K562 treated with DMSO at 1 percent for 12 hours (cell line): Measurements from ENCODE around the gene TMED8. TPM values are rescaled to one million over a fixed set of nuclear protein-coding genes. Genes with fewer than 3 reads are reported as not detected.

Source experiments
- total RNA-seq: library from RNA; unstranded; fragments of 300-600 nt; gene quantifications from 2 replicates; pipeline ENCODE4 v1.2.3, GENCODE V29; 2022; ENCODE audit not compliant: insufficient read depth

TMED8 gene
- 2.0 and 8.6 TPM in 2 replicates for total RNA-seq

DNA sequence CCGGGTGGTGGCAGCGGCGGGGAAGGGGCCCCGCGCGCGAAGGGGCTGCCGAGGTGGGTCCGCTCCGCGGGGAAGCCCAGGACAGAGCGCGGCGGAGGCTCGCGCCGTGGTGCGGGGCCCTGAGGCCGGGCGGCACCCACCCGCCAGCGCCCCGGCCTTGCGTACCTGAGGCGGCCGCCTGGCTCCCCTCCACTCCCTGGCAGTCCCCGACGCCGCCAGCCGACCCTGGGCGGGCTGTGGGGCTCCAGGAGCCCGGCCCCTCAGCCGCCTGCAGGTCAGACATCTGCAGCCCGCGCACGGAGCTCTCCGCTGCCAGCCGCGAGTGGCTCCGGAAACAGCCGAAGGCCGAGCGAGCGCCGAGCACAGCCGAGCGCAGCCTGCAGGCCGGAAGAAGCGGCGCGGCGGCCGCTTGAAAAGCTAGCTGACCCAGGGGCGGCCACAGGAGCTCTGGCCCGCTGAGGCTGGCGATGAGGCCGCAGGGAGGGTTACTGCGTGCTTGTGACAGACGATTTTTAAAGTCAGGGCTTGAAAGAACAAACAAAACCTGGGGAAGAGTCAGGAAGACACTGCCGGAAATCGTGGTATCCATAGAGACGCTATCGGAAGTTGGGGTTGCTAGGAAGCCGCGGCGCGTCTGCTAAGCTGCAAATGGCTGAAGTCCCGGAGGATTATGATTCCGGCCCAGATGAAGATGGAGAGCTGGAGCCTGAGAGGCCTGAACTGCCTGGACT is at the start of gene TMED8, which contains the start of gene SAMD15:
Gene TMED8, minus strand, starts transcription at position 324 of the 731 bp plus-strand sequence. Its CDS starts 41 bp downstream, at position 283.
Gene SAMD15, plus strand, starts transcription at position 609 of the 731 bp plus-strand sequence. Its CDS starts 40 bp downstream, at position 649.

GRCh38 chr14:77423423-77423822 is 46.5 kb upstream of the TMED8 start, which contains the start of gene NOXRED1:
NOXRED1 (minus strand) TSS chr14:77423523; CDS start chr14:77422889, 634 bp downstream.

DNA sequence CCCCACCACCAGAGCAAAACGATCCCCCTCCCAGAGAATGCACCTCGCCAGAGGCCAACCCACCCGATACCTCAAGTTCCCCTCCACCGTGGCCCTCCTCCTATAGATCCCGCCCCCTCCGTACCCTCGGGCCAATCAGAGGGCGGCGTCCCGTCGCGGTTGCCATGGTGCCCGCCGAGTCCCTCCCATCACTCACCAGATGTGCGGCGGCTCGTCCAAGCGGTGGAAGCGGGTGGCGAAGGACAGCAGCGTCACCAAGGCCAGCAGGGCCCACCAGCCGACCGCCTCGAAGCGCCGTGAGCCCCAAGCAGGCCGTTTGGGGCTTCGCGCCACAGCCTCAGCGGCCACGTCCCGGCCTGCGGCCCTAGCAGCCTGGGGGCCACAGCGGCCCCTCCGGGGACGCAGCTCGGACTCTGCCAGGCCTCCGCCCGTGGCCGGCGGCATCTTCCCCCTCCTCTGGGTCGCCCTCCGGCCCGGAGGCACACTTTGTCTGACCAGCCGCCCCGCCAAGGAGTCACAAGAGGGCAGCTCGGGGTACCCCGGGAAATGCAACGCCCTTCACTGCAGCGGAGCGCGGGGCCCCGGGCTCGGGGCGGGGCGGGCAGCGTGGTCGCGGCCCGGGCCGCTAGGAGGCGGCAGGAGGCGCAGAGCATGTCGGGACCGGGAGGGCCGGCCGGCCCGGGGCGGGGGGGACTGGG is 56.5 kb downstream of the TMED8 start, which contains the start of gene POMT2:
Gene POMT2, minus strand, starts transcription at position 646 of the 698 bp plus-strand sequence. Its CDS starts 202 bp downstream, at position 444.

Other genes starting within 250 kb of the TMED8 start
- not detected in 2 replicates for gene ZDHHC22, start 235.3 kb downstream of the TMED8 start, total RNA-seq
- gene TMEM63C, start 195.3 kb downstream of the TMED8 start, total RNA-seq = not detected in 2 replicates
- gene NGB, start 105.9 kb downstream of the TMED8 start, total RNA-seq = not detected in 2 replicates
- gene POMT2, start 56.2 kb downstream of the TMED8 start, total RNA-seq = 4.8 and 6.9 TPM in 2 replicates
- gene GSTZ1, start 56.1 kb downstream of the TMED8 start, total RNA-seq = 25.9 and 37.0 TPM in 2 replicates
- gene SAMD15, start 285 bp upstream of the TMED8 start, total RNA-seq = 0.48 TPM in 1 of 2 replicates, not detected in the other
- gene NOXRED1, start 46.4 kb upstream of the TMED8 start, total RNA-seq = not detected in 2 replicates
- gene VIPAS39, start 80.5 kb upstream of the TMED8 start, total RNA-seq = 8.8 and 15.1 TPM in 2 replicates
- 99.4 and 106 TPM in 2 replicates for gene AHSA1, start 81.0 kb upstream of the TMED8 start, total RNA-seq
- gene ISM2, start 121.7 kb upstream of the TMED8 start, total RNA-seq = not detected in 2 replicates
- gene SPTLC2, start 239.5 kb upstream of the TMED8 start, total RNA-seq = 5.9 and 15.5 TPM in 2 replicates